GM23338 (cell line): ENCODE data around the gene MTARC2.

Source experiments
- CREB1 ChIP-seq: fragments of 250-450 bp; sonication (Bioruptor Pico); IDR thresholded peaks from 2 replicates; pipeline ENCODE4 v1.5.0; 2020; ENCODE audit warnings: low read depth, mild to moderate bottlenecking, moderate library complexity
- EZH2 ChIP-seq: fragments of 200-600 bp; sonication (generic); IDR thresholded peaks from one replicate; pipeline ENCODE4 v1.8.0; 2017; ENCODE audit warnings: antibody characterized with exemption, mild to moderate bottlenecking, low read depth; ENCODE audit not compliant: unreplicated experiment
- JUNB ChIP-seq: IDR thresholded peaks from one replicate; pipeline ENCODE4 v1.6.1; 2016; ENCODE audit warnings: antibody characterized with exemption; ENCODE audit not compliant: unreplicated experiment
- POLR2AphosphoS5 ChIP-seq: IDR thresholded peaks from 2 replicates; pipeline ENCODE4 v1.6.1; 2016; ENCODE audit warnings: antibody characterized with exemption, low read depth
- TF ChIP-seq, protein P1 (sequence below), 2 experiments: fragments of 200-600 bp in 1 of 2; sonication (generic) in 1 of 2; conservative IDR thresholded peaks; 2 replicates each; pipeline versions ENCODE4 v1.5.1 to v1.6.1; 2016 to 2017; ENCODE audit warnings: antibody characterized with exemption in 2 of 2, low read depth in 2 of 2, mild to moderate bottlenecking in 2 of 2, moderate library complexity in 1 of 2
- TF ChIP-seq, protein P2 (sequence below): IDR thresholded peaks from one replicate; pipeline ENCODE4 v1.6.1; 2018; ENCODE audit warnings: antibody characterized with exemption; ENCODE audit not compliant: unreplicated experiment

DNA sequence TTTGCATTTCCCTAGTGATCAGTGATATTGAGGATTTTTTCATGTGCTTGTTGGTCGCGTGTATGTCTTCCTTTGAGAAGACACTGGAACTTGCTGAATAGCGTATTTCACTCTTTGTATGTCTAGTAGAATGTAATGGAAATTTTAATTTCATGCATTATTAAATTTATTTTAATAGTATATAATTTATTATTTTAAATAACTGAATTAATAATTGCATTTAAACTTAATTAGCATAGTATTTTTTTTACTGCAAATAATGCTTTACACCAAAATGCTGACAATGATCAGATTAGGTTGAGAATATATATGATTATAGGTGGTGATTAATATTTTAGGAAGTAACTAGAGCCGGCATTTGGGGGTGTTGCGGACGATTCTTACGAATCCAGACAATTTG is 28.1 kb downstream of the MTARC2 start:
- TF ChIP-seq, protein P1, sequence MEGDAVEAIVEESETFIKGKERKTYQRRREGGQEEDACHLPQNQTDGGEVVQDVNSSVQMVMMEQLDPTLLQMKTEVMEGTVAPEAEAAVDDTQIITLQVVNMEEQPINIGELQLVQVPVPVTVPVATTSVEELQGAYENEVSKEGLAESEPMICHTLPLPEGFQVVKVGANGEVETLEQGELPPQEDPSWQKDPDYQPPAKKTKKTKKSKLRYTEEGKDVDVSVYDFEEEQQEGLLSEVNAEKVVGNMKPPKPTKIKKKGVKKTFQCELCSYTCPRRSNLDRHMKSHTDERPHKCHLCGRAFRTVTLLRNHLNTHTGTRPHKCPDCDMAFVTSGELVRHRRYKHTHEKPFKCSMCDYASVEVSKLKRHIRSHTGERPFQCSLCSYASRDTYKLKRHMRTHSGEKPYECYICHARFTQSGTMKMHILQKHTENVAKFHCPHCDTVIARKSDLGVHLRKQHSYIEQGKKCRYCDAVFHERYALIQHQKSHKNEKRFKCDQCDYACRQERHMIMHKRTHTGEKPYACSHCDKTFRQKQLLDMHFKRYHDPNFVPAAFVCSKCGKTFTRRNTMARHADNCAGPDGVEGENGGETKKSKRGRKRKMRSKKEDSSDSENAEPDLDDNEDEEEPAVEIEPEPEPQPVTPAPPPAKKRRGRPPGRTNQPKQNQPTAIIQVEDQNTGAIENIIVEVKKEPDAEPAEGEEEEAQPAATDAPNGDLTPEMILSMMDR (conservative IDR thresholded peaks at IDR 0.05; ENCODE audit: low read depth in 2 of 2) = no peak
- TF ChIP-seq EZH2 = no peak
- no peak for TF ChIP-seq POLR2AphosphoS5
- TF ChIP-seq, protein P2, sequence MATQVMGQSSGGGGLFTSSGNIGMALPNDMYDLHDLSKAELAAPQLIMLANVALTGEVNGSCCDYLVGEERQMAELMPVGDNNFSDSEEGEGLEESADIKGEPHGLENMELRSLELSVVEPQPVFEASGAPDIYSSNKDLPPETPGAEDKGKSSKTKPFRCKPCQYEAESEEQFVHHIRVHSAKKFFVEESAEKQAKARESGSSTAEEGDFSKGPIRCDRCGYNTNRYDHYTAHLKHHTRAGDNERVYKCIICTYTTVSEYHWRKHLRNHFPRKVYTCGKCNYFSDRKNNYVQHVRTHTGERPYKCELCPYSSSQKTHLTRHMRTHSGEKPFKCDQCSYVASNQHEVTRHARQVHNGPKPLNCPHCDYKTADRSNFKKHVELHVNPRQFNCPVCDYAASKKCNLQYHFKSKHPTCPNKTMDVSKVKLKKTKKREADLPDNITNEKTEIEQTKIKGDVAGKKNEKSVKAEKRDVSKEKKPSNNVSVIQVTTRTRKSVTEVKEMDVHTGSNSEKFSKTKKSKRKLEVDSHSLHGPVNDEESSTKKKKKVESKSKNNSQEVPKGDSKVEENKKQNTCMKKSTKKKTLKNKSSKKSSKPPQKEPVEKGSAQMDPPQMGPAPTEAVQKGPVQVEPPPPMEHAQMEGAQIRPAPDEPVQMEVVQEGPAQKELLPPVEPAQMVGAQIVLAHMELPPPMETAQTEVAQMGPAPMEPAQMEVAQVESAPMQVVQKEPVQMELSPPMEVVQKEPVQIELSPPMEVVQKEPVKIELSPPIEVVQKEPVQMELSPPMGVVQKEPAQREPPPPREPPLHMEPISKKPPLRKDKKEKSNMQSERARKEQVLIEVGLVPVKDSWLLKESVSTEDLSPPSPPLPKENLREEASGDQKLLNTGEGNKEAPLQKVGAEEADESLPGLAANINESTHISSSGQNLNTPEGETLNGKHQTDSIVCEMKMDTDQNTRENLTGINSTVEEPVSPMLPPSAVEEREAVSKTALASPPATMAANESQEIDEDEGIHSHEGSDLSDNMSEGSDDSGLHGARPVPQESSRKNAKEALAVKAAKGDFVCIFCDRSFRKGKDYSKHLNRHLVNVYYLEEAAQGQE = no peak
- TF ChIP-seq CREB1 (CRISPR knock-in tag) = no peak
- no peak for TF ChIP-seq JUNB
